T follicular helper cell (primary cell): ENCODE results near the gene ANKS1B.

ENCODE experiments used
- DNase-seq: peaks from one replicate; pipeline ENCODE4 v3.0.0-alpha.2; 2020; ENCODE audit warnings: low read depth

The ANKS1B gene

GRCh38 chr12:99573980-99574379 is 410.8 kb downstream of the ANKS1B start:
- DNase-seq: no peak

- DNase-seq: no peak
These were observed 417.7 kb downstream of the ANKS1B start for GRCh38 chr12:99567072-99567471.

GRCh38 chr12:99558109-99558508 is 426.6 kb downstream of the ANKS1B start:
- no peak for DNase-seq

- no peak for DNase-seq
These were observed 431.3 kb downstream of the ANKS1B start for GRCh38 chr12:99553461-99553860.

- DNase-seq: no peak
These were observed 432.7 kb downstream of the ANKS1B start for GRCh38 chr12:99552022-99552421.

GRCh38 chr12:99549651-99550050 is 435.1 kb downstream of the ANKS1B start:
- DNase-seq: no peak

GRCh38 chr12:99549196-99549595 is 435.5 kb downstream of the ANKS1B start:
- DNase-seq: no peak

- DNase-seq: no peak
These were observed 440.3 kb downstream of the ANKS1B start for GRCh38 chr12:99544457-99544856.

- no peak for DNase-seq
These were observed 454.8 kb downstream of the ANKS1B start for GRCh38 chr12:99529966-99530365.

- no peak for DNase-seq
These were observed 456.3 kb downstream of the ANKS1B start for GRCh38 chr12:99528478-99528877.

- DNase-seq: no peak
These were observed 460.9 kb downstream of the ANKS1B start for GRCh38 chr12:99523853-99524252.

GRCh38 chr12:99522456-99522855 is 462.3 kb downstream of the ANKS1B start:
- DNase-seq: no peak

- DNase-seq: no peak
These were observed 463.1 kb downstream of the ANKS1B start for GRCh38 chr12:99521664-99522063.

- DNase-seq: no peak
These were observed 471.7 kb downstream of the ANKS1B start for GRCh38 chr12:99513066-99513465.

GRCh38 chr12:99505805-99506204 is 478.9 kb downstream of the ANKS1B start:
- no peak for DNase-seq

- no peak for DNase-seq
These were observed 486.0 kb downstream of the ANKS1B start for GRCh38 chr12:99498756-99499155.

- no peak for DNase-seq
These were observed 488.9 kb downstream of the ANKS1B start for GRCh38 chr12:99495799-99496198.

GRCh38 chr12:99493197-99493596 is 491.5 kb downstream of the ANKS1B start:
- DNase-seq: no peak

- no peak for DNase-seq
These were observed 498.5 kb downstream of the ANKS1B start for GRCh38 chr12:99486277-99486676.

- no peak for DNase-seq
These were observed 505.6 kb downstream of the ANKS1B start for GRCh38 chr12:99479149-99479548.

- no peak for DNase-seq
These were observed 507.8 kb downstream of the ANKS1B start for GRCh38 chr12:99476956-99477355.

- DNase-seq: no peak
These were observed 529.2 kb downstream of the ANKS1B start for GRCh38 chr12:99455350-99456035.

GRCh38 chr12:99454539-99455172 is 530.1 kb downstream of the ANKS1B start:
- no peak for DNase-seq
